Brain pericyte (primary cell): Measurements from ENCODE around the gene HOXC13.

Experiments used
- DNase-seq: peaks from one replicate; pipeline ENCODE4 v3.0.0-alpha.2; 2012; ENCODE audit warnings: low read depth, low spot score

Gene HOXC13

DNA sequence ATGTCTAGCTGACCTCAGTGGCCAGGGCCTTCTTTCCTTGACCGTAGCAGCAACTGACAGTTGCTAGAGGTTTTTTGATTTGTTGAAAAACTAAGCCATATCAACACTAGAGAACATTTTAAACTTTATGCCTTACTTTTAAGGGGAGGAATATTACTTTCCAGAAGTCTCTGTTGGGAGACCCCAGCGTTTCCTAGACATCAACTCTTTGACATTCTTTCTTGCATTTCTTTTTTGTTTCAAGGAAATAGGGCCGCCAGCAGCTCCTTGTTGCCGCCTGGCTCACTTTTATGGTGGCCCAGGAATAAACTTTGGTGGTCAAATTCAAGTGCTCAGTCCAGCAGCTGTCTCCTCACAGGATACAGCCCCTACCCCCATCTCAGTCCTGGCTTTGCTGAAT is 31.8 kb downstream of the HOXC13 start:
- DNase-seq = no peak

DNA sequence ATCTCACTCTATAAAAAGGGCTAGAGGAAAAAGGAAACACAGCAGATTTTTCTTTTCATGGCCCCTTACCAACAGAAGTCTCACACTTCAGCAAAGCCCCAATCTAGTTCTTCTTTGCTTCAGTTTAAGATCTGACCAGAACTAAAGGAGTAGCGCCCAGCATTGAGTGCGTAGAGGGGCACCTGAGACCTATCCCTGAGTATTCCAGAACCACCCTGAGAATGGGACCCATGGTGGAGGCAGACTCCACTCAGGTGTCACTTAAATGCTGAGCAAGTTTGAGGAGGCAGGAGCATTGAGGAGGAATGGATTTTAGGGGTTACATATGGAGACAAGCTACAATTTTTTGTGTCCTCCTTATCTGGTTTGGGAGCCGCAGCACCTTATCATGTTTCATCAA is 32.5 kb downstream of the HOXC13 start:
- no peak for DNase-seq

DNA sequence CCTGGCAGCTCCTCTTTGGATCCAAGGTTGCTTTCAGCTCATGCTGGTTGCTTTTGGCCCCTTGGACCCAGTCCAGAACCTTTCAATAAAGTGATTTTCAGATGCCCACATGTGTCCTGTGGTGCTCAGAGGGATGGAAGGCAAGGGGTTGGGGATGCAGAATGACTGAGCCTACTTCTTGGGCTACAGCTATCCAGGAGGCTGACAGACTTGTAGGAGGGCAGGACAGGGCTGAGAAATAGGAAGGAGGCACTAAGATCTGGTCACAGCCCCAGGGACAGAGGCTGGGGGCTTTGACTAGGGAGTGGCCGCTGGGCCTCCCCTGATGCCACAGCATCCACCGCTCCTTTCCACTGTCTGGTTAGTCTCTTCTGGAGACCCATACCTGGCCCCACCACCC is 33.1 kb downstream of the HOXC13 start:
- no peak for DNase-seq

DNA sequence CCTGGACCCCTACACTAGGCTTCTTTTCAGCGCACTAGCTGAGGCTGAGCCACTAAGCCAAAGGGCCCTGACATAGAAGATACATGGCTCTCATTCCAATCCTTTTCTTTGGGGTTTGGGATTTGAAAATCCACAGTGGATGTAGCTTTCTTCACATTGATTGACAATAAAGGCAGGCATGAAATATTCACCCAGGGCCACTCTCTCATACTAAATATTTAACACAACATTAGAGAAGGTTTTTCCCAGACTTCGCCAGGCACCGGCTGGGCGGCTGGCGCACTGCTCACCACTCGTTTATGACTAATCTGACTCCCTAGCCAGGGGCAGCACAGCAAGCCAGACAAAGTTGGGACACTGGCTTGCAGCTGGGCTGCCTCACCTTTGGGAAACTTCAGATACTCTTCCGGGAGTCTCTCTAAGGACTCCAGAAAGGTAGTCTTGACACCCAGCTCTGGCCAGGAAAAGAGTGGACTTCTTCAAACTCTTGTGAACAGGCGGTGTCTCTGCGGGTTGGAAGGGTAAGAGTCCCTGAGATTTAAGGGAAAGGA is 33.6 kb downstream of the HOXC13 start:
- no peak for DNase-seq

DNA sequence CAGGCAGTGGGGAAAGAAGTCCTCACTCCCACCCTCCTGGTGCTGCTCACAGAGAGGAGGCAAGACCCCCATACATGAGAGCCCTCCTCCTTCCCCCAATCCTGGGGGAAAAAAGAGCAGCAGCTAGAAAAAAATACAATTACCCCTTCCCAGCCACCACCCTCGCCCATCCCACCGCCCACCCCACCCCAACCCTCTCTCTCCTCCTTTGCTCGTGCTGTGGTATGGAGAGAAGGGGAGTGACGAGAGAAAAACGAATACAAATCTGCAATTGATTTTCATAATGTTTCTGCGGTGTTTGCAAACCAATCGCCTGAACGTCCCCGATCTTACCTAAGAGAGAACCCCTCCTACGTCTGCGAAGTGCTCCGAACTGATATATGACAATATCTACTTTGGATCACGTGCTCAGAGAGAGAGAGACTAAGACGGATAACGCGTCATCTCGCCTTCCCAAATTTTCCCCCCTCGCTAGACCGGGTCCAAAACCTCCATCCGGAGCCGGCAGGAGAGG is 34.1 kb downstream of the HOXC13 start, which contains the start of gene HOXC11:
Gene HOXC11 (plus strand): TSS at position 405 of the 514 bp plus-strand sequence. CDS start 116 bp downstream, outside the sequence.
- DNase-seq = no peak

DNA sequence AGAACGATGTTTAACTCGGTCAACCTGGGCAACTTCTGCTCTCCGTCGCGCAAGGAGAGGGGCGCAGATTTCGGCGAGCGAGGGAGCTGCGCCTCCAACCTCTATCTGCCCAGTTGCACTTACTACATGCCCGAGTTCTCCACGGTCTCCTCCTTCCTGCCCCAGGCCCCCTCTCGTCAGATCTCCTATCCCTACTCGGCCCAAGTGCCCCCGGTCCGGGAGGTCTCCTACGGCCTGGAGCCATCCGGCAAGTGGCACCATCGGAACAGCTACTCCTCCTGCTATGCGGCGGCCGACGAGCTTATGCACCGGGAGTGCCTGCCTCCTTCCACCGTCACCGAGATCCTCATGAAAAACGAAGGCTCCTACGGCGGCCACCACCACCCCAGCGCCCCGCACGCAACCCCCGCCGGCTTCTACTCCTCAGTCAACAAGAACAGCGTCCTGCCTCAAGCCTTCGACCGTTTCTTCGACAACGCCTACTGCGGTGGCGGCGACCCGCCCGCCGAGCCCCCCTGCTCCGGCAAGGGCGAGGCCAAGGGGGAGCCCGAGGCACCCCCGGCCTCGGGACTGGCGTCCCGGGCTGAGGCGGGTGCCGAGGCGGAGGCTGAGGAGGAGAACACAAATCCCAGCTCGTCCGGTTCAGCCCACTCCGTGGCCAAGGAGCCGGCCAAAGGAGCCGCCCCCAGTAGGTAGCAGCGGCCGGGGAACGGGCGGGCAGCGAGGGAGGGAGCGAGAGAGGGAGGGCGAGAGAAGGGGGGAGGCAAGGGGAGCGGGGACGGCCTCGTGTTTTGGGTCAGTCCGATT is 34.8 kb downstream of the HOXC13 start:
- no peak for DNase-seq

DNA sequence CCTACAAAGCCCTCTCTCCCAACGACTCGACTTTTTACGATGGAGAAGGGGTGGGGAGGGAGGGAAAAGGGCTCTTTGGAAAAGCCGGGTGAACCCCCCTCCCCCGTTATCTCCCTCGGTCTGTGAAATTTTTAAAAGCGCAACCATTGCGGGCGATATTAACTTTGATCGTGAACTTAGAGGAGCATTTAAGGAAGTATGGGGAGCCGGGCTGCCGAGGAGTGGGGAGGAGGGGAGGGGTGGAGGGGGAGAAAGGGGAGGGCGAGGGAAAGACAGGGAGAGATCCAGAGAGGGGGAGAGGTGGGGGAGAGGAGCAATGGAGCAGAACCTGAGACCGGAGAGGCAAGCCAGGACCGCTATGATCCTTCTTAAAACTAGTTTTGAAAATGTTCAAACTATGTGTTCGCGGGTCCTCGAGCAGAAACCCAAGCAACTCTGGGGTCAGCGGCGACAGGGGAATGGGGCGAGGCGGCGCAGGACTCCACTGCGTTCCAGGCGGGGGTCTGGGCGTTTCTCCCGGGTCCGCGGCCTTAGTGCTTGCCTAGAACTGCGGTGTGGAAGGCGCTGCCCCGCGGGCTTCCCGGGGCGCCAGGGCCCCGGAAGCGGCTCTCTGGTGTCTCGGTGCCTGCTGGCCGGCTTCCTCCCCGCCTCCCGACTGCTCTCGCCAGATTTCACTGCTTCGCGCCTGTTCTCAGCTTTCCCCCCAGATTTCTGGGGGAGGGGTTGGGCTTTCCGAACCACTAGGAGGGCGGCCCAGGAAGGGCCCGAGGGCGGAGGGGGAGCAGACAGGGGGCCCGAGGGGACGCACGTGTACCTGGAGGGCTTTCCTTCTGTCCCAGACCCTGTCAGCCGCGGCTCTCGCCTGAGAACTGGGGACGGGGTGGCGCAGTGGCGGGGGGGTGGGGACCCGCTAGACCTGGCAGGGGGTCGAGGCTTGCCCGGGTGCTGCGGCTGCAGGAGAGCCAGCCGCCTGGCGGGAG is 35.7 kb downstream of the HOXC13 start, which contains the start of gene HOTAIR:
Gene HOTAIR (minus strand): TSS at position 871 of the 980 bp plus-strand sequence.
- no peak for DNase-seq

DNA sequence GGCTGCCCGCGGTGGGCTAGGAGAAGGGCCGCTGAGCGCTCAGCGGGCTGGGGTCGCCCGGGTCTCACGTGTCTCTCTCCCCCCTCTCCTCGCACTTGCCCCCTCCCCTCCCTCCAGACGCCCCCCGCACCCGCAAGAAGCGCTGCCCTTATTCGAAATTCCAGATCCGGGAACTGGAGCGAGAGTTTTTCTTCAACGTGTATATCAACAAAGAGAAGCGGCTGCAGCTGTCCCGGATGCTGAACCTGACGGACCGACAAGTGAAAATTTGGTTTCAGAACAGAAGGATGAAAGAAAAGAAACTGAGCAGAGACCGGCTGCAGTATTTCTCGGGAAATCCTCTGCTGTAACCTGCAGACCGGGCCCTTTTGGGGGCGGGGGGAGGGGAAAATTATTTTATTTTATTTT is 36.4 kb downstream of the HOXC13 start:
- no peak for DNase-seq

DNA sequence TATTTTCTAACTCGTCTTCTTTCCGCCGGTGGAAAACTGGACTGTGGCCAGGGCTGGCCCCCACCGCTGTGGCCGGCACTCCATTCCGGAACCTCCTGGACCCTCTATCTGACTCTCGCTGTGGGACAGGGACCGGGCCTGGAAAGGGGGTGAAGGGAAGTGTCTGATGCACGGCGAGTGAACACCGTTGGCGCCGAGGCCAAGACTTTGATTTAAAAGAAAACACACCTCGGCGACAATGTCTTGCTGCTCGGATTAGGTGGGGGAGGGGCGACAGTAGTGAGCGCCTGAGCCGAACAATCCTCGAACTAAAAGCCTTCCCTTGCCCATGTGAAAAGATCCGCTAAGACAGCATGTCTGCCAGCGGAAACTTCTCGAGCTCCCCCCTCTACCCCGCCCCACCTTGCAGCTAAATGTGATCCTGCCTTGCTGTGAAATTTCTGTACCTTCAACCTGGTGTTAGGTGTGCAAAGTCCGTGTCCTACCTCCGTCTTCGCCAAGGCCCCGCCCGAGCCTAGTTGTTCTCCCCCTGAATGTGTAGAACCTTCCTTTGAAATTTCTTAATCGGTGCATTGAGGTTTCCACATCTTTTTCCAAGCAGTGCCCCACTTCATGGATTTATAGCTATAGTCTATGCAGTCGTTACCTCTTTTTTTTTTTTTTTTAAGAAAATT is 37.0 kb downstream of the HOXC13 start:
- DNase-seq = no peak

DNA sequence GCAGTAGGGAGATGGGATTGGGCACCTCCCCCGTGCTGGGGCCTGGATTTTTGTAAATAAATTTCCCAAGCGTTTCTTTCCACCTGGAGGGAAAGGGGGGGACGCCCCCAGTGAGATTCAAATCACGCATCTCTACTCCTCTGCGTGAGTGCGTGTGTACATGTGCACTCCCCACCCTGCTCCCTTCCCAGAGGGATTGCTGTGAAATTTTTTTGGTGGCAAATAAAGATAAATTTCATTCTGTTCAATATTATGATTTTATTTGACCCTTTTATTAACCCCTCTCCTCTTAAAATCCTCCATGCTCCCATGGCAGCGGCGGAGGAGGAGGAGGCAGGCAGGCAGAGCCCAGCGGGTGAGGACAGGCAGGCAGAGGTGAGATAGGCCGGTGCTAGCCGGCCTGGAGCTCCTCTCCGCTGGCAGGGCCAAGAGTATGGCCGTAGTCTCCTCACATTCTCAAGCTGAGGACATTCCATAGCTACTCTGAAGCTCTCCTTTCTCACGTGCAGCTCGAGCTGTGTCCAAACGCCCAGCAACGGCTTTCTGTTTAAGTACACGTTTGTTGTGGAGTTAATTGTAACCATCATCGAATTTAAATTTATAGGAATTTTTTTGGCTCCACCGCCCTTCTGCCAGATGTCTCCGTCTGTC is 37.7 kb downstream of the HOXC13 start:
- DNase-seq = no peak

DNA sequence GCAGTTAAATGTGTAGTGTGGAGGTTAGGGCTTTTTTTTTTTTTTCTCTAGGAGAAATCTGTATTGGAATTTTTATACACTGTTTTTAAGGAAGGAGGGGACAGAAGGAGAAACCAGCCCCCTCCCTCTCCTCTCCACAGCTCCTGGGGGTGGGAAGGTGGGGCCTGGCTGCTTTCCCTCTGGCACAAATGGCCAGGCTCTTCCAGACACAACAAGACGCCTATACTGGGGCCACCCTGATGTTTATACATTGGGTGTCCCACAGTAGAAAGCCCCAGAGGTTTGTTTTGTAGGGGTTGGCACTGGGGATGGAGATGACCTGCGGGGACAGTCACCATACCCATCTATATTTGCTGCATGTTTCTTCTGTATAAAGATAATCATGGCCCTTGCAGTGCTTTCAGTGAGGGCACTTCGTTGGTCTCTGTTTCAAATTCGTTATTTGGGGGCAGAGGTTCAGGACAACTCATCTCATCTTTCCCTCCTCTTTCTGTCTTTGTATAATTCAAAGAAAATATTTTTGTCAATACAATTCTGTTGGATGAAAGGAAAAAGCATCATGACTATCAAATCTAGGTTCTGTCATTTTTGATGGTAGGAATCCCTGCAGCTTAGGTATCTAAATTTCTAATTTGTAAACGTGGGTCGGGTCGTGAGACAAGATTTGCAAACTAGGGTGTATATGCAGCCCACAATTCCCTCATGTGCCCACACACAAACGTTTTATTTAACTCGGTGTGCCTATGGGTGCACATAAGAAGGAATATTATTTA is 38.4 kb downstream of the HOXC13 start:
- DNase-seq = no peak

DNA sequence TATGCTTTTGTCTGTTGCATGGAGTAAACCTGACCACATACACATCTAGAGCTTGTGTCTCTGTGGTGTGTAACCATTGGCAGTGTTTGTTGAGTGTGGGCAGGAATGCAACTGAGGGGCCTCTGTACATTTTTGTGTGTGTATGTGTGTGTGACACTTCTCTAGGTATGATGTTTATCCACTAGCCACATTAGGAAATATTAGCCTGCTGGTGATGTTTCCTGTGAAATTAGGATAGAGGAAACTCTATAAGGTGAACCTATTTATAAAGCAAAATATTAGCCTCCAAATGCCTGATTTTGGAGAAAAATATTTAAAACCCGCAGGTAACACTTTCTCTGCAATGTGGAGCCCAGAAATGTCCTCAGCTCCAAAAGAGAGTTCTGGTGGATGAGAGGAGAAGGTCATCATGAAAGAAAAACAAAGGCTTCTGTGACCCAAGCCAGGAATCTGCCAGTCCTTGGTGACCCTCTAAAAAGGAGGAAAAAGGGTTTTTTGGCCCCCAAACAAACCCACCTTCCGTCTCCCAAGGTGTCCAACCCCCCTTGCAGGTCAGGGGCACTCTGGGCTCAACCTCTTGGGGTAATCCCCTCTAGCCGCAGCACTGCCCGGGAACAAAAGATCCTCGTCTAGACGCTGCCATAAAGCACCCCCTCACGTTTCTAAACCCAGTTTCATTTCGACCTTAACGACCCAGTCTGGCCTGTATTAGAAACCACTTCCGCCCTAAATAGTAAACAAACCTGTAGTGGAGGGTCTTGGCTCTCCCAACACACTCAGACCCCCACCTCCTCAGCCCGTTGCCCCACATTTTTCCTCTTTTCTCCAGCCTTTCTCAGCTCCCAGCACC is 39.2 kb downstream of the HOXC13 start:
- DNase-seq = no peak

DNA sequence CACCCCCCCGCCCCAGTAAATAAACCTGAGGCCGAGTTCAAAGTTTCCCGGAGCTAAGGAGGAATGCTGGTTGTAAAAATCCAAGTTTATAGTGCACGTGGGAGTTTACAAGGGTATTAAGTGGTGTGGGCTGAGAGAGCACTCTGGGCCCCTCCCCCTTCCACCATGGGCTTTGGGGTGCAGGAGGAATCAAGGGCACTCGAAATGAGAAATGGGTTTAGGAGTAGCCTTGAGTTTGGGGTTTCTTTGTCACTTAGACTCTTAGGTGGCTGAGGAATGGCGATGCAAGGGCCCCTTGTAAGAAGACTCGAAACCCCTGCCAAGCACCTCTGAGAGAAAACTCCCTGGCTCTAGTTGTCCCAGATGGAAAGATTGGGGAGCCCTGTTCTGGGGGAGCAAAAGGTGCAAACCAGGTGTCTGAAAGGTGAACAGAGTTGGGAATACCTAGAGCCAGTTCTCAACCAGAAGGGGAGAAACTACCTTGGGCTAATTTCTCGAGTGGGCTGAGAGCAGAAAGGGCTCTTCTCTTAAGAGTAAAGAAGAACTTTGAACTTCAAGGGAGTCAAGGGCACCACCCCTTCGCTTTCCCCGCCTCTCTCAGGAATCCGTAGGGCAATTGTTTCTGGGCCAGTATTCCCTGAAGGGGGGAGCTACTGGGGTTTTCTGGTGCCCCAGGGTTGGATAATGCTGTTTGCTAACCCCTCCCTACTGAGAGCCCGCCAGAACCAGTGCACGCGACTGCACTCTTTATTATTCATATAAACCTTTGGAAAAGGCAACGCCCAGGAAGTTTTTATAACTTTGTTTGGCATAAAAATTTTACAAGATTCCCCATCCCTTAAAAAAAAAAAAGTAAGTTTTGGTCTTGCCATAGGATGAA is 40.1 kb downstream of the HOXC13 start:
- no peak for DNase-seq

DNA sequence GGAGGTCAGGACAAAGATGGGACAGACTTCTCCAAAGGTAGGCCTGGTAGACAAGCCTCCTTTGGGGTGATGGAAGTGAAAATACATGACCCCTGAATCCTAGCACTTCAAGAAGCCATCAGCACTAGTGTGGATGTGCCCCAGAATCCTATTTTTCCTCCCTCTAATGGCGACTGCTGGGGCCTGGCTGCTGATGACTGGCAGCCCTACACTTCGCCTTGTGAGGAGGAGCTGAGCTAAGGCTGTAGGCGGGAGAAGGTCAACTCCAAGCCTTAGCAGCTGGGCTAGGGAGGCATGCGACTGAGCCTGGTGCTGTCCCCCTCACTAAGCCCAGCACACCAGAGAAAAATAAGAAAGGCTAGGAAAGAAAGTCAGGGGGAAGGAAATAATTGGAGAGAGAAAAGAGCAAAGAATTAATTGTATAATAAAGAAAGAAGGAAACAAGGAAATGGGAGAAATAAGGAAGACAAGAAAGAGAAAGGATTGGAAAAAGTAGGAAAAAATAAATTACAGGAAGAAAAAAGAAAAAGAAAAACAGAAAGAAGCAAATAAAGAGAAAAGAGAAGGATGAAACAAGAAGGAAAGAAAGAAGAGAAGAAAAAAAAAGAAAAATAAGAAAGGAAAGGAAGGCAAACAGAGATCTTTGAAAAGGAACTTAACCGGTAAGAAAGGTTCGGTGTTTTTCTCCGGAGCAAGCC is 41.6 kb downstream of the HOXC13 start:
- no peak for DNase-seq

DNA sequence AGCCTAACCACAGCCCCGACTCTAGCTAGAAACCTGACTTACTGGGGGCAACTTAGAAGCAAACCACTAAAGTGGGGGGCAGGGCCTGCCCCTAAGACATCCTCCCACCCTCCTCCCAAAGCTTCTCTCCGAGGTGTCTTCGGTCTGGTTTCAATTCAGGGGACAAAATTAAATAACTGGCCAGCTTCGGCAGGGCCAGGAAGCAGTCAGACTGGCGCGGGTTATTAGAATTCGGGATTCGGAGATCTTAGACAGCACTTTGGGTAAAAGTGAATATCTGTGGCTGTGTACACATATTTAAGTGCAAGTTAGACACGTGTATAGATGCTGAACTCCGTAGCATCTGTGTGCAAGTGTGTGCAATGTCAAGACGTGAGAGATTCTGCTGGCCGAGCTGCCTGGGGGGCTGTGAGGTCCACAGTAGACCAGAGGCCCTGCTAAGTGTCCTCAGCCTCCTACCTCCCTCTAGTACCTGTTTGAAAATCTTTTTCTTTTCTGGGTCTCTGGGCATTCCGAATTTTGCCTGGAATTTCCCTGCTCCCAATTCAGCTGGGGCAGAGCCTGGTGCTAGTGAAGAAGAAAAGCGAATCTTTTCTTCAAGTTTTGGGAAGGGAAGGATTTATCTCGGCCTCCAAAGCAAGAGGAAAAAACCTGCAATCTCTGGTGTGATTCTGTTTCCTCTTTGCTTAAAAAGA is 42.3 kb downstream of the HOXC13 start:
- DNase-seq = no peak

DNA sequence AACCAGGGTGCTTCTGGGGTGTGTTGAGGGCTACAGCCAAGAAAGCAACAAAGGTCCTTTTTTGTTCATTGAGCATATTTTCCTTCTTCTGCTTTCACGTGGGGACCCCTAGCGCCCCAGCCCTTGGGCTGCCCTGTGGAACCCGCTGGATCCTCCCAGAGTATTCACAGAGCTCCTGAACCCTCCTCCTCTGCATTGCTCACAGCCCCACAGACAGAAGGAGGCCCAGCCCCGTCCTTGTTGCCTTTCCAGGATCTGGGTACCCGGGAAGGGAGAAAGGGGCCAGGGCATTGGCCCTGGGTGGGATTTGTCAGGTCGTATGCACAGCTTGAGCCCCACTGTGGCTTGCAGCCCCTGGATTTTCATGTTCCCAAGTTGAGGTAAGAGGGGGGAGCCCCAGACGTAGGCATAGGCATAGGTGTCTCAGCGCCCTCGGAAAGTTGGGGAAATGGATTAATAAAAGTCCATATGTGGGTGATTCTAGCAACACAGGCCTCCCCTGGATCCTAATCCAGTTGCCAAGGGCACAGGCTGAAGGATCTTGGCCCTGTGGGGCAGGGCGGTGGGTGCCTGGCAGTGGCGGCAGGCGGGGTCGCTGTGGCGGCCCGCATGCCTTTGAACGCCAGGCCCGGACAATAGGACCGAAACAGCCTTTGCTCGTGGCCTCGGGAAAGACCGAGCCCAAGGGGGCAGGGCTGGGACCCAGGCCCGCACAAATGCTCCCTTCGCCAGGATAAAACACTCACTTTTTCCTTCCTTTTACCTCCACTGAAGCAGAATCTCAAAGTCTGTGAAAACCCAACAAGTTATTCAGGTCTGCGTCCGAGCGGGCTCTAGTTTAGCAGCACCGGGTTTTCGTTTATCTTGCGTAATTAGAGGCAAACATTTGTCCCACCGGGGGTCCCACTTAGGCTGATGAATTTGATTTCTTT is 43.3 kb downstream of the HOXC13 start:
- DNase-seq = no peak
